ENCODE measurements around the gene SLC35A2.
A peak's percentile ranks its signal among the peaks of the same experiment; 100 is the strongest.
"Not testable (repeated sequence)": the region's sequence is repeated elsewhere in the genome, so short reads cannot be mapped to it uniquely, and the experiment has no call there.

Gene SLC35A2

GRCh38 chrX:48901069-48901468 is 10.4 kb downstream of the SLC35A2 start:
- DNase-seq: no peak

GRCh38 chrX:48899078-48899410 is 12.4 kb downstream of the SLC35A2 start:
- no peak for DNase-seq

GRCh38 chrX:48897625-48898306 is 13.7 kb downstream of the SLC35A2 start, which contains the start of the genes PQBP1 and TIMM17B:
TSS of gene PQBP1 (plus strand) at chrX:48897930. CDS start at chrX:48898510, 580 bp downstream.
TSS of gene TIMM17B (minus strand) at chrX:48897768. CDS start at chrX:48897749, 19 bp downstream.
- DNase-seq: peak; percentile 83 to 86

- peak; percentile 65 to 76 for DNase-seq
Measured at GRCh38 chrX:48897157-48897624, 14.3 kb downstream of the SLC35A2 start.

- no peak for DNase-seq
Measured at GRCh38 chrX:48896611-48897011, 14.8 kb downstream of the SLC35A2 start.

GRCh38 chrX:48894891-48895290 is 16.6 kb downstream of the SLC35A2 start:
- DNase-seq: no peak

- DNase-seq: no peak
Measured at GRCh38 chrX:48893556-48894348, 17.7 kb downstream of the SLC35A2 start.

GRCh38 chrX:48892896-48893295 is 18.6 kb downstream of the SLC35A2 start:
- DNase-seq: no peak

- peak; percentile 72 to 83 for DNase-seq
Measured at GRCh38 chrX:48891402-48892288, 19.8 kb downstream of the SLC35A2 start.

GRCh38 chrX:48890934-48891401 is 20.5 kb downstream of the SLC35A2 start:
- peak in 1 of 2 experiments; percentile 23 for DNase-seq

GRCh38 chrX:48890296-48890925 is 21.0 kb downstream of the SLC35A2 start:
- DNase-seq: no peak

GRCh38 chrX:48886586-48886985 is 24.9 kb downstream of the SLC35A2 start:
- DNase-seq: not testable (repeated sequence)

- DNase-seq: no peak
Measured at GRCh38 chrX:48883729-48884128, 27.7 kb downstream of the SLC35A2 start.

- not testable (repeated sequence) for DNase-seq
Measured at GRCh38 chrX:48876944-48877343, 34.5 kb downstream of the SLC35A2 start.

GRCh38 chrX:48872017-48872416 is 39.4 kb downstream of the SLC35A2 start:
- DNase-seq: not testable (repeated sequence)

GRCh38 chrX:48864210-48864609 is 47.2 kb downstream of the SLC35A2 start:
- DNase-seq: no peak

- no peak for DNase-seq
Measured at GRCh38 chrX:48854898-48855297, 56.5 kb downstream of the SLC35A2 start.

- DNase-seq: not testable (repeated sequence)
Measured at GRCh38 chrX:48854121-48854804, 57.2 kb downstream of the SLC35A2 start.

- not testable (repeated sequence) for DNase-seq
Measured at GRCh38 chrX:48853494-48853893, 58.0 kb downstream of the SLC35A2 start.
